KG1 (cell line): ENCODE results near the gene TMEM120A.

Source experiments
- DNase-seq: peaks from one replicate; lab custom pipeline; 2025; lab: John Stamatoyannopoulos, UW

The TMEM120A gene

GRCh38 chr7:75957021-75957736, 37.2 kb downstream of the TMEM120A start:
- DNase-seq, result no peak

GRCh38 chr7:75955331-75955955, 39.0 kb downstream of the TMEM120A start:
- no peak for DNase-seq

GRCh38 chr7:75953931-75954330, 40.5 kb downstream of the TMEM120A start:
- no peak for DNase-seq

- DNase-seq, result no peak
Measured at GRCh38 chr7:75953431-75953830, 41.0 kb downstream of the TMEM120A start.

- DNase-seq, result no peak
Measured at GRCh38 chr7:75951506-75951905, 42.9 kb downstream of the TMEM120A start.

GRCh38 chr7:75950111-75950681, 44.2 kb downstream of the TMEM120A start:
- no peak for DNase-seq

- DNase-seq, result no peak
Measured at GRCh38 chr7:75948179-75948578, 46.2 kb downstream of the TMEM120A start.

- DNase-seq, result no peak
Measured at GRCh38 chr7:75946207-75946855, 48.1 kb downstream of the TMEM120A start.

GRCh38 chr7:75945297-75946168, 48.9 kb downstream of the TMEM120A start:
- no peak for DNase-seq

- no peak for DNase-seq
Measured at GRCh38 chr7:75944507-75944906, 49.9 kb downstream of the TMEM120A start.

GRCh38 chr7:75943864-75944263, 50.5 kb downstream of the TMEM120A start:
- DNase-seq, result no peak

GRCh38 chr7:75938921-75939320, 55.5 kb downstream of the TMEM120A start:
- no peak for DNase-seq

- DNase-seq, result no peak
Measured at GRCh38 chr7:75937958-75938786, 56.2 kb downstream of the TMEM120A start.
